ENCODE measurements around the gene CHRND. TPM values are rescaled to one million over a fixed set of nuclear protein-coding genes. Genes with fewer than 3 reads are reported as not detected.

The CHRND gene
- total RNA-seq: not detected

DNA sequence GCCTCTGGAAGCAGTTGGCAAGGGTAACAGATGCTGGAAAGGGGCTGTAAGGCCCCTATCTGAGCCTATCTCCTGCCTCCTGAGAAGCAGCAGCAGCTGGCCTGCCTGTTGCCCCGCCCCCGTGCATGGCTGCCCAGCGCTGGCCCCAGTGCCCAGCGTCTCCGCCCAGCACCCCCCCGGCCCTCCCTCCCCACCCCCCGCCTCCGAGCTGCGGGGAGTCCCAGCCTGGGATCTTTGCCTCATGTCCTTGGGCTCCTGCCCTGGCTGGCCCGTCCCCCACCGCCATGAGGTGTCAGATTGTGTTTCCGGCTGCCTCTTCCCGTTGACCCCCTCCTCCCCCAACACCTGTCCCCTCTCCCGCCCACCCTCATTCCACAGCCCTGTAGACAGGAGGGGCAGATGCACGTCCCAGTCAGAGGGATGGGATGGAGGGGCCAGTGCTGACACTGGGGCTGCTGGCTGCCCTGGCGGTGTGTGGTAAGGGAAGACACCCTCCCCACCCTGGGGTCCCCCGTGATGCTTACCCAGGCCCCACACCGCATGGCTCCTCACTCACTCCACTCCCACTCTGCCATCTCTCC is at the start of gene CHRND:
Gene CHRND, plus strand, starts transcription at position 370 of the 581 bp plus-strand sequence. Its CDS starts 56 bp downstream, at position 426.
- TF ChIP-seq, protein P1, sequence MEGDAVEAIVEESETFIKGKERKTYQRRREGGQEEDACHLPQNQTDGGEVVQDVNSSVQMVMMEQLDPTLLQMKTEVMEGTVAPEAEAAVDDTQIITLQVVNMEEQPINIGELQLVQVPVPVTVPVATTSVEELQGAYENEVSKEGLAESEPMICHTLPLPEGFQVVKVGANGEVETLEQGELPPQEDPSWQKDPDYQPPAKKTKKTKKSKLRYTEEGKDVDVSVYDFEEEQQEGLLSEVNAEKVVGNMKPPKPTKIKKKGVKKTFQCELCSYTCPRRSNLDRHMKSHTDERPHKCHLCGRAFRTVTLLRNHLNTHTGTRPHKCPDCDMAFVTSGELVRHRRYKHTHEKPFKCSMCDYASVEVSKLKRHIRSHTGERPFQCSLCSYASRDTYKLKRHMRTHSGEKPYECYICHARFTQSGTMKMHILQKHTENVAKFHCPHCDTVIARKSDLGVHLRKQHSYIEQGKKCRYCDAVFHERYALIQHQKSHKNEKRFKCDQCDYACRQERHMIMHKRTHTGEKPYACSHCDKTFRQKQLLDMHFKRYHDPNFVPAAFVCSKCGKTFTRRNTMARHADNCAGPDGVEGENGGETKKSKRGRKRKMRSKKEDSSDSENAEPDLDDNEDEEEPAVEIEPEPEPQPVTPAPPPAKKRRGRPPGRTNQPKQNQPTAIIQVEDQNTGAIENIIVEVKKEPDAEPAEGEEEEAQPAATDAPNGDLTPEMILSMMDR (IDR thresholded peaks at IDR 0.05): no peak
- ATAC-seq (ENCODE audit: low FRiP score) (no peak), DNase-seq (ENCODE audit: low spot score) (no peak)

DNA sequence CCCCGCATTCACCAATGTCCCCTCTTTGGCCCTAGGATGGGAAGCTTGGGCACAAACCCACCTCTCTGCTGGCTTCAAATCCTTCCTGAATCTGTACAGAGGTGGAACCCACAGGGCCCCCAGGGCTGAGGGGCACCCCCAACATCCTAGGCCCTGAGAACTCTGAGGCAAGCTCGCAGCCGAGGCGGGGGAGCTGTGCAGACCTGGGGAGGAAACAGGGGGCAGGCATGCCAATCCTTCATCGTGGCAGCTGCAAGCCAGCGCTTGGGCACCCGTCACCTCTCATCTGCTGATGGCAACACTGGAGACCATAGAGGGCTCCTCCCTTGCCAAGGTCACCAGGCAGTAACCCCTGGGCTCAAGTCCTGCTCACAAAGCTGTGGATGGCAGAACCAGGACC is 49.2 kb upstream of the CHRND start:
- DNase-seq (ENCODE audit: low spot score) (no peak), ATAC-seq (ENCODE audit: low FRiP score) (no peak)
- TF ChIP-seq, protein P1 (IDR thresholded peaks at IDR 0.05): no peak

DNA sequence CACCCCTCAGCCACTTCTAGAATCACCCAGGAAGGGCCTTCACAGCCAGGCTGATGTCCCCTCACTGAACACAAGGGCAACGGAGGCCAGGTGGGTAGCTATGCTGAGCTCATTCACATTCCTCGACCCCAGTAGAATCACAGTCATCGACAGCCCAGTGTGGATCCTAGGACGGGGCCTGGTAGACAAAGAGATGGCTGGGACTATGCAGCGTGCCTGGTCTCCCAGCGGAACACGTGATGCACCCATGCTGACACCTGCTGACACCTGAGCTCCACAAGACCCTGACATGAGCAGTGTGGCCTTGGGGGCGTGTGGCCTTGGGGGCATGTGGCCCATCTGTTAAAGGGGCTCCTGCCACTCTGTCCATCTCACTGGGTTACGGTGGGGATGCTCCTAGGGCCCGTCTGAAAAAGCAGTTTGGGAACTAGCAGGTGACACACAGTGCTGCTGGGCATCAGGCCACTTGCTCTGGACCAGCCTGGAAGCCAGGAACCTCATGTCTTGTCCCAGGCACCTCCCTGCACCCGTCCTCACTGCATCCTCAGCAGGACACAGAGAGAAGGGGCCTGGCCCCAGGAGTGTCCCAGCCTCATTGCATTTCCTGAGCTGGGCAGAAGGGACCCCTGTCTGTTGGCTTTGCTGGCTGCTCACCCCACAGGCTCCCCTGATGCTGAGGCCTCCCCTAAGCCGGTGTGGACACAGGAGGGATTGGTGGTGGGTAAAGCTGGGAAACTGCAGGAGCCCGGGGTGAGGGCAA is 48.0 kb upstream of the CHRND start:
- TF ChIP-seq, protein P1 (IDR thresholded peaks at IDR 0.05): no peak
- ATAC-seq (ENCODE audit: low FRiP score): no peak
- no peak for DNase-seq (ENCODE audit: low spot score)

DNA sequence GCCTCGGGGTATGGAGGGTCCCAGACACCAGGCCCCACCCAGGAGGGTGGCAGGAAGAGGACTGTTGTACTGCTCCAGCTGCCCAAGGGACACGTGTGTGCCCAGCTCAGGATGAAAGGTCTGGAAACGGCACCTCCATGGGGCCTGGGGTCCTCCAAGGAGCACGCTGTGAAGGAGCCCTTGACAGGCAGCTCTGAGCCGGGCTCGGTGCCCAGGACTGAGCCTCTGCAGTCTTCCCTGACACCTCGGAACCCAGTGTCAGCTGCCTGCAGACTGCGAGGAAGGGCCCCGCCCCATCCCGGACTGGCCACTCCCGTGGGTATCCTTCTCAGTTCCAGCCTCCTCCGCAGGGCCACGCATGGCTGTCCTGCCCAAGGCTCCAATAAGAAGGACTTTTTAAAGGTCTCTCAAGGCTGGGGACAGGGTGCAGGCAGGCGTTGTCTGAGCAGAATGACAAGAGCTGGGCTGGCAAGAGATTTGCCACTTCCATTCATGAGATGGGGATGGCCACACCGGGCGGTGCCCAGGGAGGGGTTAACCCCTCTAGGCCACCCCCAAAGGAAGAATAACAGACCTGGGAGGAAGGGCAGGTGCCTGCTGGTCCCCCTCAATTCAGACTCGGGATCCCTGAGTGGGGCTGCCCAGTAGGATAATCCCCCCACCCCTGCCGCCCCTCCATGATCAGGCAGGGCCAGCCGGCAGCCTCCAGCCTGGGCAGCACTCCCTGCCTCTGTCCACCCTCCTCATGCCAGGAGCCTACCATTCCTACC is 47.2 kb upstream of the CHRND start:
- TF ChIP-seq, protein P1 (IDR thresholded peaks at IDR 0.05): no peak
- DNase-seq (ENCODE audit: low spot score) (no peak), ATAC-seq (ENCODE audit: low FRiP score) (no peak)

DNA sequence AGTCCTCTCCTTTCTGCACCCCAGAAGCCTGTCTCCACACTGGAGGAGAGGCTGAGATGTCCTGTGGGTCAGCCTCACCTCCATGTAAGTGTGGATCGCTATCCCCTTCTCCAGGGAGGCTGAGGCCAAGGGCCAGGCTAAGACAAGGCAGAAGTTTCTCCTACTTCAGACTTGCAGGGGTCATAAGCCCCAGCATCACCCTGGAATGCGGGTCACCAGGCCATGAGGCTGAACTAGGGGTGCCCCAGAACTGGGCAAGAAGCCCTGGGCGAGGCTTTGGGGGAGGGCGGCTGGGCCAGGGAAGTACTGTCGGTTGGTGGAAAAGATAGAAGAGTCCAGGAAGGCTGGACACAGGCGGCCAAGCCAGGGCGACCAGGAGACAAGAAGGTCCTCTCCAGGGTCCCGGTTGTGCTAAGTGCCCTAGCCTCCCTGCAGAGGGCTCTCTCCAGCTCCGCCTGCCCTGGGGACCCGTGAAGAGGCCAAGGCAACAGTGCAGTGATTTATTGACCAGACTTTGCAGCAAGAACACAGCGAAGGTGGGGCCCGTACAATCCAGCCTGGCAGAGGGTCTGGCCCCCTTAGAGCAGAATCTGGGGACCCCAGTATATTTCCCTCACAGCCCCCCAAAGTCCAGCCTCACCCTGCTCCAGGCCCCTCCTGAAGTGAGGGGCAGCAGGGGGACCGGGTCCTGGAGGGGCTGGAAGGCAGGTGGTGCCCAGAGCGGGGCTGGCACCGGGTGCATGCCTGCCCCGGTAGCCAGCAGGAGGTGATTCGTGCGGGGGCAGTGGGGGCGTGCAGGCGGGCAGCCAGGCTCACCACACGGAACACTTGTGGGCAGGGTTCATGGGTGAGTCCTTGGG is 46.4 kb upstream of the CHRND start:
- no peak for ATAC-seq (ENCODE audit: low FRiP score)
- no peak for DNase-seq (ENCODE audit: low spot score)
- TF ChIP-seq, protein P1 (IDR thresholded peaks at IDR 0.05): no peak

Measured in omental fat pad (tissue), 4 donors.